IMR-90 (cell line): ENCODE measurements around the gene SARDH.

ENCODE experiments used
- CHD1 ChIP-seq: IDR thresholded peaks from 2 replicates; pipeline ENCODE4 v1.6.1; 2012; ENCODE audit warnings: low read depth, low read length, improper control_type of control experiment
- CTCF ChIP-seq: conservative IDR thresholded peaks from 2 replicates; pipeline ENCODE4 v1.5.1; 2012; ENCODE audit warnings: mild to moderate bottlenecking, low read depth, low read length, improper control_type of control experiment
- ELK1 ChIP-seq: fragments of 150-350 bp; IDR thresholded peaks from 2 replicates; pipeline ENCODE4 v1.6.1; 2016; ENCODE audit warnings: low read depth, mild to moderate bottlenecking, low read length, moderate library complexity, borderline replicate concordance
- FOS ChIP-seq: fragments of 150-350 bp; IDR thresholded peaks from 2 replicates; pipeline ENCODE4 v1.6.1; 2016; ENCODE audit warnings: low read depth, low read length
- MAFK ChIP-seq: IDR thresholded peaks from 2 replicates; pipeline ENCODE4 v1.6.1; 2012; ENCODE audit warnings: low read depth, low read length, improper control_type of control experiment
- NFE2L2 ChIP-seq: fragments of 150-350 bp; IDR thresholded peaks from 2 replicates; pipeline ENCODE4 v1.6.1; 2016; ENCODE audit warnings: low read depth, mild to moderate bottlenecking, low read length
- POLR2A ChIP-seq: IDR thresholded peaks from 2 replicates; pipeline ENCODE4 v1.6.1; 2012; ENCODE audit warnings: mild to moderate bottlenecking, low read depth, low read length
- RAD21 ChIP-seq: IDR thresholded peaks from 2 replicates; pipeline ENCODE4 v1.6.1; 2012; ENCODE audit warnings: low read length, improper control_type of control experiment
- RCOR1 ChIP-seq: IDR thresholded peaks from 2 replicates; pipeline ENCODE4 v1.6.1; 2012; ENCODE audit warnings: mild to moderate bottlenecking, low read length, improper control_type of control experiment; ENCODE audit not compliant: insufficient replicate concordance
- SMC3 ChIP-seq: fragments of 150-350 bp; IDR thresholded peaks from 2 replicates; pipeline ENCODE4 v1.6.1; 2016; ENCODE audit warnings: low read depth, mild to moderate bottlenecking, antibody characterized with exemption, low read length, moderate library complexity
- USF2 ChIP-seq: fragments of 150-350 bp; IDR thresholded peaks from 2 replicates; pipeline ENCODE4 v1.6.1; 2017; ENCODE audit warnings: mild to moderate bottlenecking, antibody characterized with exemption, low read length, low read depth

DNA sequence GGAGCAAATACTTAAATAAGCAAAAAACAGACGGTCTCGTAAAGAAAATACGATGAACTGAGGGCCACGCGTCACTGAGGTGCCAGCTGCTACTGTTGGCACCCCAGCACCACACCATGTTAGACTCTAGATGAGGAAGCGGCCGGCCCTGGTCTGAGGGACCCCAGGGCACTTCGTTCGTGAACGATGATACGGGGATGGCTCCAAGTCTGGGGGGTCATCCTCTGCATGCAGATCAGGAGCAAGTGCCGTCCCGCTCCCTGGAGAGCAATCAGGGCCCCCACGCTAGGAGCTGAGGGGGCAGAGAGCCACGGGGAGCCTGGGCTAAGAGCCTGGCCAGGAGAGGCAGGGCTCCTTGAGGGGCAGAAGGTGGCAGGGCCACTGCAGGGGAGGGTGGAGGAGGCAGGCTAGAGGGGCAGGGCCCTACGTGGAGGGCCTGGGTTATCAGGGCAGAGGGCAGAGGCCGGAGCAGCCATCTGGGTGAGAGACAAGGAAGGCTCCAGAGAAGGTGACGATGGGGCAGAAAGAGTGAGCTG, 24.1 kb downstream of the SARDH start:
- TF ChIP-seq CTCF (no peak), FOS (no peak), RCOR1 (no peak), USF2 (no peak), MAFK (no peak), NFE2L2 (no peak), POLR2A (no peak), CHD1 (no peak), SMC3 (no peak), RAD21 (no peak), ELK1 (no peak)
